ENCODE measurements around the gene CNTN3.

DNA sequence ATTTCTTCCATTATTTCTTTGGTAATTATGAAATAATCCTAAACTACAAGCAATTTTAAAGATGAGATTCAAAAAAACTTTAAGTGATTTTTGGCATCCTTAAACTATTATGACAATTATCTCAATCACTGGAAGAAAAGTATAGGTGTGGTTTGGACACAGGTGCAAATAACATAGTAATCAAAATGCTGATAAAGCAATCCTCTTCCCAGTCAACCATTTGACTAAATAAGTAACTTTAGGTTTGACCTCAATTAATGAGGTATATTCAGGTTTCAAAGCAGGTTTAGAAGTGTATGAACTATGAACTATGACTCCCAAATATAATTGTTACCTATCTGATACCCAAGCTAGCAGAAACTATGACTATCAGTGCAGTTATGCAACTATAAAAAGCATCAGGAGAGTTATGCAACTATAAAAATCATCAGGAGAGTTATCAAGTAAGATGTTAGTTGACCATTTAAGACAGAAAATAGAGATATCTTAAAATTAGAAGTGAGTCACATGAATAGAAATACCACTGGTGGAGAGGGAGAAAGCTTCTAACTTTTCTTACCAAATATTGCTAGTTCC lies 8.9 kb upstream of the CNTN3 start:
- TF ChIP-seq, protein P1, sequence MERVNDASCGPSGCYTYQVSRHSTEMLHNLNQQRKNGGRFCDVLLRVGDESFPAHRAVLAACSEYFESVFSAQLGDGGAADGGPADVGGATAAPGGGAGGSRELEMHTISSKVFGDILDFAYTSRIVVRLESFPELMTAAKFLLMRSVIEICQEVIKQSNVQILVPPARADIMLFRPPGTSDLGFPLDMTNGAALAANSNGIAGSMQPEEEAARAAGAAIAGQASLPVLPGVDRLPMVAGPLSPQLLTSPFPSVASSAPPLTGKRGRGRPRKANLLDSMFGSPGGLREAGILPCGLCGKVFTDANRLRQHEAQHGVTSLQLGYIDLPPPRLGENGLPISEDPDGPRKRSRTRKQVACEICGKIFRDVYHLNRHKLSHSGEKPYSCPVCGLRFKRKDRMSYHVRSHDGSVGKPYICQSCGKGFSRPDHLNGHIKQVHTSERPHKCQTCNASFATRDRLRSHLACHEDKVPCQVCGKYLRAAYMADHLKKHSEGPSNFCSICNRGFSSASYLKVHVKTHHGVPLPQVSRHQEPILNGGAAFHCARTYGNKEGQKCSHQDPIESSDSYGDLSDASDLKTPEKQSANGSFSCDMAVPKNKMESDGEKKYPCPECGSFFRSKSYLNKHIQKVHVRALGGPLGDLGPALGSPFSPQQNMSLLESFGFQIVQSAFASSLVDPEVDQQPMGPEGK (CRISPR knock-in tag; IDR thresholded peaks at IDR 0.05; ENCODE audit: borderline replicate concordance) = no peak
- TF ChIP-seq ESRRG (CRISPR knock-in tag; IDR thresholded peaks at IDR 0.05) (no peak), ARNTL (CRISPR knock-in tag; IDR thresholded peaks at IDR 0.05; ENCODE audit: borderline replicate concordance, low read depth) (no peak), CREB5 (CRISPR knock-in tag; IDR thresholded peaks at IDR 0.05; ENCODE audit: low read depth) (no peak), ZNF565 (CRISPR knock-in tag; conservative IDR thresholded peaks at IDR 0.05; ENCODE audit: low read depth) (no peak), ZFP3 (CRISPR knock-in tag; IDR thresholded peaks at IDR 0.05) (no peak), RARB (CRISPR knock-in tag; IDR thresholded peaks at IDR 0.05) (no peak), SNAI2 (CRISPR knock-in tag; IDR thresholded peaks at IDR 0.05) (no peak), TCF4 (CRISPR knock-in tag; IDR thresholded peaks at IDR 0.05; ENCODE audit: borderline replicate concordance) (no peak)

All from SK-N-SH treated with all-trans-retinoic acid at 6 μM for 48 hours (cell line).